RWPE2 (cell line): Measurements from ENCODE around the gene PLCD1.
"Not testable (repeated sequence)": the region's sequence is repeated elsewhere in the genome, so short reads cannot be mapped to it uniquely, and the experiment has no call there.

Source experiments
- ATAC-seq: fragments of 200-7000 bp; cut with Tn5 transposase; 3 replicates; pipeline ENCODE4 v1.9.1; 2021; ENCODE audit warnings: low read depth
- DNase-seq: peaks from one replicate; pipeline ENCODE4 v3.0.0-alpha.2; 2020; ENCODE audit warnings: low spot score
- H3K27ac ChIP-seq: fragments of 450-650 bp; 2 replicates; pipeline ENCODE4 v1.5.1; 2017; ENCODE audit warnings: mild to moderate bottlenecking; ENCODE audit not compliant: poor library complexity, severe bottlenecking
- H3K27me3 ChIP-seq: fragments of 250-450 bp; sonication (Bioruptor Pico); 2 replicates; pipeline ENCODE4 v1.5.1; 2021; ENCODE audit warnings: mild to moderate bottlenecking, moderate library complexity; ENCODE audit not compliant: insufficient read depth, poor library complexity, severe bottlenecking
- H3K36me3 ChIP-seq: fragments of 250-450 bp; sonication (Bioruptor Pico); 2 replicates; pipeline ENCODE4 v1.5.1; 2020; ENCODE audit warnings: low read depth, mild to moderate bottlenecking, moderate library complexity
- H3K4me1 ChIP-seq: fragments of 250-450 bp; sonication (Bioruptor Pico); 2 replicates; pipeline ENCODE4 v1.5.1; 2021; ENCODE audit warnings: mild to moderate bottlenecking, moderate library complexity; ENCODE audit not compliant: insufficient read depth, poor library complexity, severe bottlenecking
- H3K4me3 ChIP-seq: fragments of 250-450 bp; sonication (Bioruptor Pico); 2 replicates; pipeline ENCODE4 v1.5.1; 2021; ENCODE audit warnings: mild to moderate bottlenecking, moderate library complexity; ENCODE audit not compliant: severe bottlenecking
- H3K9me3 ChIP-seq: fragments of 250-450 bp; sonication (Bioruptor Pico); 2 replicates; pipeline ENCODE4 v1.5.1; 2021; ENCODE audit warnings: mild to moderate bottlenecking, moderate library complexity; ENCODE audit not compliant: severe bottlenecking
- CTCF ChIP-seq: fragments of 450-650 bp; IDR thresholded peaks from one replicate; pipeline ENCODE4 v1.5.1; 2017; ENCODE audit warnings: mild to moderate bottlenecking, moderate library complexity; ENCODE audit not compliant: poor library complexity, severe bottlenecking

PLCD1 gene

GRCh38 chr3:38036906-38037305, 7.5 kb upstream of the PLCD1 start:
- ATAC-seq, result no peak
- no peak overlapping the region for H3K4me3 ChIP-seq

GRCh38 chr3:38036286-38036685, 6.8 kb upstream of the PLCD1 start:
- ATAC-seq, result no peak
- TF ChIP-seq CTCF, result no peak
- Histone ChIP-seq H3K4me3 (no peak overlapping the region), H3K9me3 (no peaks in the 10 kb centered on the region), H3K4me1 (peaks cover 19% of the 10 kb centered on the region), H3K27me3 (no peaks in the 10 kb centered on the region), H3K36me3 (no peaks in the 10 kb centered on the region), H3K27ac (no peak overlapping the region)
- no peak for DNase-seq

More at GRCh38 chr3:38036906-38037305, 7.5 kb upstream of the PLCD1 start:
- Histone ChIP-seq H3K9me3 (no peaks in the 10 kb centered on the region), H3K4me1 (peaks cover 15% of the 10 kb centered on the region), H3K27ac (no peak overlapping the region), H3K27me3 (no peaks in the 10 kb centered on the region), H3K36me3 (no peaks in the 10 kb centered on the region)
- no peak for DNase-seq
- no peak for TF ChIP-seq CTCF

- not testable (repeated sequence) for H3K27ac ChIP-seq, DNase-seq, H3K9me3 ChIP-seq, ATAC-seq, H3K36me3 ChIP-seq, H3K4me3 ChIP-seq, H3K27me3 ChIP-seq
- H3K4me1 ChIP-seq, result peaks cover 28% of the 10 kb centered on the region
These were observed 4.9 kb upstream of the PLCD1 start for GRCh38 chr3:38034335-38034734.

- H3K27ac ChIP-seq, H3K27me3 ChIP-seq, H3K9me3 ChIP-seq, ATAC-seq, H3K36me3 ChIP-seq, H3K4me3 ChIP-seq, DNase-seq: not testable (repeated sequence)
- H3K4me1 ChIP-seq, result peaks cover 23% of the 10 kb centered on the region
These were observed 4.1 kb upstream of the PLCD1 start for GRCh38 chr3:38033586-38033985.

- Histone ChIP-seq H3K27me3 (no peaks in the 10 kb centered on the region), H3K9me3 (no peaks in the 10 kb centered on the region), H3K4me3 (no peak overlapping the region), H3K4me1 (peaks cover 21% of the 10 kb centered on the region), H3K27ac (peak overlapping the region; percentile 81), H3K36me3 (no peaks in the 10 kb centered on the region)
- ATAC-seq, result no peak
- TF ChIP-seq CTCF, result no peak
- DNase-seq, result no peak
These were observed 3.0 kb upstream of the PLCD1 start for GRCh38 chr3:38032328-38032865.
